Measurements from ENCODE around the gene LEKR1.

Gene LEKR1

DNA sequence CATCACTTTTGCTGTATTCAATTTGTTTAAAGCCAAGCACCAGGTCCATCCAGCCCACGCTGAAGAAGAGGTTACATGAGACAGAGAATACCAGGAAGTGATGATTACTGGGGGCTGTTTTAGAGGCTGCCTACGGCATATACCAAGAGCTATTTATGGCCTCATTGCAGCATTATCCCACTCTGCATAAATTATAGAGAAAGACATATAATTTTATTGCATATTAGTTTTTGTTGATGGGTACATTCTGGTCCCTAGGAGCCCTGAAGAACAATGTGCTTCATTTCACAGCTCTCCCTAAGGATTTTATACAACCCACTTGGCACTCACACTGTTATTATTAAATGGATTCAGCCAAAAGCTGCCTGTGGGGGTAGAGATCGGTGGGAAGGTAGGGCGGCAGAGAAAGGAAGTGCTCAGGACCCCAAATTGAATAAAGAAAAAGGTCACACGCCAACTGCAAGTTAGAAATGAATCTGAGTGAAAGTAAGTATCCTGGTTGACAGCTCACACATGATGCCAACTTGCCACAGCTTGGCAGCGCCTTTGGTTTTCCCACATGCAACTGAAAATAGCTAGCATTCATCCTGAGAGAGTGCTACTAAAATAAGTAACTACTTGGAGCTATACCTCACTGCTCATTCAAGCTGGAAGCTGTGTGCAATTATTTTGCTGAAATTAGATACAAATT, 260.1 kb downstream of the LEKR1 start:
- TF ChIP-seq, protein P1, sequence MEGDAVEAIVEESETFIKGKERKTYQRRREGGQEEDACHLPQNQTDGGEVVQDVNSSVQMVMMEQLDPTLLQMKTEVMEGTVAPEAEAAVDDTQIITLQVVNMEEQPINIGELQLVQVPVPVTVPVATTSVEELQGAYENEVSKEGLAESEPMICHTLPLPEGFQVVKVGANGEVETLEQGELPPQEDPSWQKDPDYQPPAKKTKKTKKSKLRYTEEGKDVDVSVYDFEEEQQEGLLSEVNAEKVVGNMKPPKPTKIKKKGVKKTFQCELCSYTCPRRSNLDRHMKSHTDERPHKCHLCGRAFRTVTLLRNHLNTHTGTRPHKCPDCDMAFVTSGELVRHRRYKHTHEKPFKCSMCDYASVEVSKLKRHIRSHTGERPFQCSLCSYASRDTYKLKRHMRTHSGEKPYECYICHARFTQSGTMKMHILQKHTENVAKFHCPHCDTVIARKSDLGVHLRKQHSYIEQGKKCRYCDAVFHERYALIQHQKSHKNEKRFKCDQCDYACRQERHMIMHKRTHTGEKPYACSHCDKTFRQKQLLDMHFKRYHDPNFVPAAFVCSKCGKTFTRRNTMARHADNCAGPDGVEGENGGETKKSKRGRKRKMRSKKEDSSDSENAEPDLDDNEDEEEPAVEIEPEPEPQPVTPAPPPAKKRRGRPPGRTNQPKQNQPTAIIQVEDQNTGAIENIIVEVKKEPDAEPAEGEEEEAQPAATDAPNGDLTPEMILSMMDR (conservative IDR thresholded peaks at IDR 0.05; ENCODE audit: low read length) = no peak
- H3K4me3 ChIP-seq (ENCODE audit: low read length) = no peak overlapping the region
- no peak for DNase-seq (ENCODE audit: low read depth)

DNA sequence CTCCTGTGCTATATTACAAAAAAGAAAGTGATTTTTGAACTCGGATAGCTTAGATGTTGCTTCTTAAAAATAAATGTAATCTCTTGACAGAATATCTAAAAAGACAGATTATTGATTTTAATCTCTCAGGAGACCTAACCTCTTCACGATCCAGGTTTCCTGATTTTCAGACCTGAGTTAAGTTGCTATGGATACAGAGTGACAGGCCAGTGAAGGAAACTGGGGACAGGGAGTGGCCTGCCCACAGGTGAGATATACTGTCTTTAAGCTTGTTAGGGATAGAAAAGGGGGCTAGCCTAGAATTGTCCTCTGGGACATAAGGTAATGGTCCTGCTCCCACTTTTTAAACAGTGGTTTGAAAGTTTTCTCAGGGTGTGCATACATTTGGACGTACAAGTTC, 260.6 kb downstream of the LEKR1 start:
- DNase-seq (ENCODE audit: low read depth) = no peak
- no peak overlapping the region for H3K4me3 ChIP-seq (ENCODE audit: low read length)
- TF ChIP-seq, protein P1 (conservative IDR thresholded peaks at IDR 0.05; ENCODE audit: low read length) = no peak

DNA sequence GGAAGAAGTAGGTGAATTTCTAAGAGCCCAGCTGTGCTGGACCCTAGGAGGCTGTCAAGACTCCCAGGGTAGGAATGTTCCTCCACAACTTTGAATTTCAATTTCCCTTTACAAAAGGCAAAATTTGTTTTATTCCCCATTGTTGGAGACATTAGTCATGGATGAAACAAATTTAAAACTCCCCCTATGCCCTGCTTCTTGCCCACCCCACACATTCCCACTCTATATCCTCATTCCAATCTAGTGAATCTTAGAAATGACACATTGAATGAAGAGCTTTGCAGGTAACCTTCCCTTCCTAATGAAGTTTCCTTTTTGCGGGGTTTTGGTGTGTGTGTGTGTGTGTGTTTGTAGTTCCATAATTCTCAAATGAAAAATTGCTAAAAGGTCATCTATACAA, 261.2 kb downstream of the LEKR1 start:
- no peak overlapping the region for H3K4me3 ChIP-seq (ENCODE audit: low read length)
- no peak for DNase-seq (ENCODE audit: low read depth)
- TF ChIP-seq, protein P1 (conservative IDR thresholded peaks at IDR 0.05; ENCODE audit: low read length) = no peak

DNA sequence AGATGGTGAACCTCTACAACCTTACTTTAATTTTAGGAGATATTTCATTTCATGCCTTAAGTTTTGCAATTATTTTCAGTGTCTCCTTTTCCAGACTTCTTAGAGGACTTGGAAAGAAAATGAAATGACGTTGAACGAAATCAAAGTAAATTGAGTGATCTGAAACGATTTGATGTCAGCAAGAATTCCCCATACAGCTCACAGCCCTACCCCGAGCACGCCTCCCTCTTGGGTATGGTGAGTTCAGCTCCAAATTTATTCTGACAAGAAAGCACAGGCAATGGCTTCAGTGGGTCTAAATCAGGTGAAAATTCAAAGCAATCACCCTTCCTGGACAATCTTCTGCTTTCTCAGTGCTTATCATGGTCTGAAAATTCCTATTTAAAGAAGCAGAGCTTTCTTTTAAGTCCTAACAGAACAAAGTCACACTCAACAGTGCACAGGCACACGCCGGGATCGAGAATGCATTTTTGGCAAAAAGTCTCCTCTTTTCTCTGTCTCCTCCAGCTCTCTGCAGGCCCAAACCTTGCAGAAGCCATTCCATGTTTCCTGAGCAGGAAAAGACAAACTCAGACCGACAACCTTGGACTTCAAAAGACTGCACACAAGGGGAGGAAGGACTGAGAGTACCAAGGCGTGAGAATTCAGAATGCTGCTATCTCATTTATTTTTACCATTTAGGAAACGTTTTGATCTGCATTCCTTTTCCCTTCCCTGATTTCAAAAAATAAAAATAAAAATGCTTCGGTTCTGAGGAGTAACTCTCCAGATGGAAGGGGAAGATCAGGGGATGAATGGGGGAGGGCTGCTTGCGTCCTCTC, 261.8 kb downstream of the LEKR1 start:
- H3K4me3 ChIP-seq (ENCODE audit: low read length) = peak overlapping the region; percentile 68
- TF ChIP-seq, protein P1 (conservative IDR thresholded peaks at IDR 0.05; ENCODE audit: low read length) = no peak
- no peak for DNase-seq (ENCODE audit: low read depth)

DNA sequence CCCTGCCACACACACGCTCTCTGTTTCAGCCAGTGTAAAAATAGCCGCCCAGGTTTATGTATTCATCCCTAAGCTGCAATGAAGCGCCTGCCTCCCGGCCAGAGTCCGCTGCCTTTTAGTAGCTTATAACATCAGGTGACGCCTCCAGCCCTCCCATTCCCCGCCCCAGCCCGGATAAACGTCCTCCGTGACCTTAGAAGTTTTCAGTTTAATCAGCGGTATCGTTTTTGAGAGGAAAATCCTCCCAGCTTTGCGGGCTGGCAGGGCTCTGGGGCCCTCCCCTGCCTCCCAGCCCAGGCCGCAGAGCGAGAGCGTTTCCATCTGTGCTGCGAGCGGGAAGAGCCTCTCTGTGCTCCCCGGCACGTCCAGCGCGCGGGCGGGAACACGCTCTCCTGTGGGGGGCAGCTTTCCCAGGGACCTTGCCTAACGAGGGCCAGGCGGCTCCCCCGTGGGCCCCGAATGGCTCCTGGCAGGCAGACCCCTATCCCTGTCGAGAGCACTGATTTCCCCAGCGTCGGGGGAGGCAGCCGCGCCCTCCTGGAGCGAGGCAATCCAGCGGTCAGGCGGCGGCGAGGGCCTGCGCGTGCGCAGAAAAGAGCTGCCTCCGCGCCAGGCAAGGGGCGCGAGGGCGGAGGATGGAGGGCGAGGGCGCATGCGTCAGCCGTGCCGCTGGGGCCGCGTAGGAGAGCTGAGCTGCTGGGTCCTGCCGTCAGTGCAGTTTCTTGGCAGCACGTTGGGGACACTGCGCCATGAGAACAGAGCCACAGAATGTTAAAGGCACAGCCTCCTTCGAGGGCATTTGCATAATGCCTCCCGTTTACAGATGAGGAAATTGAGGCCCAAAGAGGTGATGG, 262.7 kb downstream of the LEKR1 start:
- DNase-seq (ENCODE audit: low read depth) = peak; percentile 95
- TF ChIP-seq, protein P1 (conservative IDR thresholded peaks at IDR 0.05; ENCODE audit: low read length) = no peak; the same call in 1 of the 2 replicates
- H3K4me3 ChIP-seq (ENCODE audit: low read length) = peak overlapping the region; percentile 68

DNA sequence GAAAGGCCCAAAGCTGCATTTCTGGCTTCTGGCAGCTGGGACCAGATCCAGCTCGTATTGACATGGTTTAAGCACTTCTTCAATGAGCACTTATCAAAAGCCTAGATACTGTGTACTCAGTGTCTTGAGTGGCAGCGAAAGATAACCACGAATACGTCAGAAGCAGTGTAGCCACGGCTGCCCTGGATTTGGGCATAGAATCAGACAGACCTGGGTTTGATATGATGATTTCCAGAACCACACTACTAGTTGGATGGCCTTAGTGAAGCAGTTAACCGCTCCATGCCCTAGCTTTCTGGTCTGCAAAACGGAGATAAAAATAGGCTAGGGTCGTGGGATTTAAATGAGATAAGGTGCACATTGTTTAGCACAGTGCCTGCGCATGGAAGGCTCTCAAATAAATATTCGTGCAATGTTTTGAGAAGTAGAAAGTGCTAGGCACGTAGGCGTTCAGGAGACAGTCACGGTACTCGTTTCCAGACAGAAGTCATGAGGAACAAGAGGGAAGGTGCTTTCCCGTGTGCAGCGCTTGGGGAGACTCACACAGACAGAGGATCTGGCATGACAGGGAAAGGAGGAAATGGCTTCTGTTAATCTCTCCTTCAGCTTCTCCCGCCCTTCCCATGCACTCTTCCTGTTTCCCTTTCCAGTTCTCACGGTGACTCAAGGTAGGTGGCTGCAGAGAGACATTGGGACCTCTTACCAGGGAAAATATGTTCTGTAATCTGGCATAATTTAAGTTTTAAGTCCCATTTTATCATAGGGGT, 263.5 kb downstream of the LEKR1 start:
- TF ChIP-seq, protein P1 (conservative IDR thresholded peaks at IDR 0.05; ENCODE audit: low read length) = no peak
- peak overlapping the region; percentile 34 for H3K4me3 ChIP-seq (ENCODE audit: low read length)
- no peak for DNase-seq (ENCODE audit: low read depth)
